ENCODE results near the gene SPECC1L.

The SPECC1L gene

DNA sequence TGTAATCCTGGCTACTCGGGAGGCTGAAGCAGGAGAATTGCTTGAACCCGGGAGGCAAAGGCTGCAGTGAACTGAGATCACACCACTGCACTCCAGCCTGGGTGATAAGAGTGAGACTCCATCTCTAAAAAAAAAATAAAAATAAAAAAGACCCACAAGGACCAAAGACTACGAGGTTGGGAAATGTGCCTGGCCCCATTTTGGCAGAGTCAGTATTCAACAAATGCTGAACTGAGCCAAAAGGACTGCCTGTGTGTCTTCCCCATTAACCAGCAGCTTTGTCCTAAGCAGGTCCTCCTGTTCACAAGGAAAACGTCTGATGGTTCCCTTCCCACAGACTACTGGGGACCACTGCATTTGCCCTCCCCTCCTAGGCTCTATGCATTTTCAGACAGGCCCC is 184.4 kb downstream of the SPECC1L start:
- DNase-seq, result no peak

DNA sequence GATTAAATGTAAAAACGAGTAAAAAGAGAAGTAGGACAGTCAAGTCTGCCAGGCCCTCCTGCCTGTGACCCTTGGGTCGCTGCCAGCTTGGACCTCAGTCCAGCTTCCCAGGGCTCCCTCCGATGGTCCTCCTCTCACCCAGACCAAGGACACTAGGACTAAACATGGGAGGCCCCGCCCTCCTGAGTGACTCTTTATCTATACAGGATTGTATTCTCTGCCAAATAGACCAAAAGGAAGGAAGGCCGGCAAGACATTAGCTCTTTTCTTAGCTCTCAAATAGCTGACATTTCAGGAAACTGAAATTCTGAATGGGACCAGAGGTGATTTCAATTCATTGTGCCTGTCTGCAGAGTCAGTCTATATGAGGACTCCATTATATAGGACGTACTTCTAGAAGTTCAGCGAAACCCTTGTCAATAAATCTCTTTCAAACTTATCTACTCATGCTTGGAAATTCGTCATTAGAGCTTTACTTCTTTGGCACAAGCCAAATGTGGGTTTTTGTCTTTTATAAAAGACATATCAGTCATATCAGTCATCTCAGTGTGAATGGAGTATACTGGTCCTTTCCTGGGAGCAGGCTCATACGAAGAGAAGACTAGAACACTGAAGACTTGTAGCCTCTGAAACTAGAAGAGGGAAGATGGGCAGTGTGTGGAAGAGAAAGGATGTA is 185.3 kb downstream of the SPECC1L start:
- DNase-seq, result no peak

DNA sequence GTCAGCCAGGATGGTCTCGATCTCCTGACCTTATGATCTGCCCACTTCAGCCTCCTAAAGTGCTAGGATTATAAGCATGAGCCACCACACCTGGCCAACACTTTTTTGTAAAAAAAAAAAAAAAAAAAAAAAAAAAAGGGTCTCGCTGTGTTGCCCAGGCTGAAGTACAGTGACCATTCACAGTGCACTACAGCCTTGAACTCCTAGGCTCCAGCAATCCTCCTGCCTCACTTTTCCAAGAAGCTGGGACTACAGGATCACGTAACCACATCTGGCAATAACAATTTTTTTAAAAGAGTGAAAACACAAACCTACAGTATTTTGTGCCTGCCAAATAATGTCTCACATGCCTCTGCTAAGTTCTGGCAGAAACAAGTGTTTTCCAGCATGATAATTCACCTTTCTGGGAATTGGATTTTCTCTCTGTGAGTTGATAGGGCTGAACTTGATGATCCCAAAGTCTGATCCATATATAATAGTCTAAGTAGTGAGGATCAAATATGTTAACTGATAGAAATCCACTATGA is 187.3 kb downstream of the SPECC1L start:
- DNase-seq, result no peak

DNA sequence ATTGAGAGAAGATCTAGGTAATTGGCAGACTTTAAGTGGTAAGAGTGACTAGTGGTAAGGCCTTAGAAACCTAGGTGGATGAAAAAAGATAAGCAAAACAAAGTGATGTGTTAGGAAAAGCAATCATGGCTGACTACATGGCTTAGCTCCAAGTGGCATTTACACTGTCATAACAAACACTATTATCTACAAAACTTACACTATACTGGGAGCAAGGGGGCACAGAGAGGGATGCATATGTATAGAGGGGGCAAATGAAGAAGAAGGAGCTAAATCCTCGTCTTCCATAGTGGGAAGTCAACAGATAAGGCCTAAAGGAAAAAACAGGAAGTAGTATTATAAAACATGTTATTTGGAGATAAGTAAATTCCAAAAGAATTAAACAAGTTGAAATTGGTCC is 189.3 kb downstream of the SPECC1L start:
- DNase-seq, result no peak

DNA sequence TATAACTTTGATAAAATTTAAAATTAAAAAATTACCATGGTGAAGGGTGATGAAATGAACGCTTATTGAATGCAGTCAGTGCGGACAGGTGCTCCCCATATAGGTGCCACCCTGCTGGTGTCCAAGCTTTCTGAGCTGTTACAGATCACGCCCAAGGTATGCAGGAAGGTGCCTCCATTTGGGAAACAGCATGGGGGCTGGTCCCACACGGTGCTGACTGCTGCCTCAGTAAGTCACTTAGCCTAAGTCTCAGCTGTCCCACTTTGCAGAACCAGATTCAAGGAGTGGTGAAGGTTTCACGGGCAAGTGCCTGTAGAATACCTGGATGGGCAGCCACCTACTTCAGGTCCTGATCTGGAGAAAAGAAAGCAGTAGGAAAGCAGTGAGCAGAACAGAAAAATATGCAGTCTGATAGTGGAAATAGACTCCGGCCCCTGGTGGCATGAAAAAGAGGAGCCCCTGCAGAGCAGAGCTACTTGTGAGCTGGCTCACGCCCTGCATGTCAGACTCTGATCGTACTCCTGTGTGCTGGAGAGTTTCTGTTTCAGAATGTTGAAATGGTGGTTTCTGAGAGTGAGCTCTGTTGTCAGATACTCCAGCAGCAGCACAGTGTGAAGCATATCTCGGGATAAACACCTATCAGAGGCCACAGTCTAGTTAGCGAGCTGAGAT is 189.9 kb downstream of the SPECC1L start:
- DNase-seq, result no peak

DNA sequence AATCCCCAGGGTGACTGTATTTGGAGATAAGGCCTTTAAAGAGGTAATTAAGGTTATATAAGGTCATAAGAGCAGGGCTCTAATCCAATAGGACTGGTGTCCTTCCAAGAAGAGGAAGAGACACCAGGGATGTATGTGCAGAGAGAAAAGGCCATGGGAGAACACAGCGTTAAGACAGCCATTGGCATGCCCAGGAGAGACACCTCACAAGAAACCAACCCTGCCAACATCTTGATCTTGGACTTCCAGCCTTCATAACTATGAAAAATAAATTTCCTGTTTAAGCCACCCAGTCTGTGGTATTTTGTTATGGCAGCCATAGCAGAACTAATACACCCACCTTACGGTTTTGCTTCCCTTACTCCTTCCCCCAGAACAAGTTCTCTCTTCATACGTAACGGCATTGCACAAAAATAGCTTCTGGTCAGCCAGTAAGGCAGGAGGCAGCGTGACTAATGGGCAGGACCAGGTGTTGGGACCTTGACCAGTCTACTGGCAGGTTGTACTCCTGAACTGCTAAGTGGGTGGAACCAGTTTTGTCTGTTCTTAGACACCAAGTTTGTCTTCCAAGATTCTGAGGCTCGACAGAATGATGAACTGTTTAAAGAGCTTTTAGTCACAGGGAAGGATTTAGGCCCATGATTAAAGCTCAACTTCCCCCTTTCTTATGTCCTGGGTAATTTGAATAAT is 192.6 kb downstream of the SPECC1L start:
- DNase-seq, result no peak

DNA sequence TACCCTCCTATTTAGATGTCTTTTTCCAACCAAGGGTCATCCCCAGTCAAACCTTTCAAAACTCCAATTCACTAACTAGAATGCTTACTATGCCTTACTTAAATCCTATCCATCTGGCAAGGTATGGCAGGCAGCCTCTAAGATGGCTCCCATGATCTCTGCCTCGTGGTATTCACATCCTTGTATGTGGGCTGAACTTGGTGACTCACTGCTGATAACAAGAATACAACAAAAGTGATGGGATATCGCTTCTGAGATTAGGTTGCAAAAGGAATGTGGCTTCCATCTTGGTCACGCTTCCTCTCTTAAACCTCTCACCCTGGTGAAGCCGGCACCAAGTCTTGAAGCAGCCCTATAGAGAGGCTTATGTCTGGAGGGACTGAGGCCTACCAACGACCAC is 194.9 kb downstream of the SPECC1L start:
- DNase-seq, result no peak

DNA sequence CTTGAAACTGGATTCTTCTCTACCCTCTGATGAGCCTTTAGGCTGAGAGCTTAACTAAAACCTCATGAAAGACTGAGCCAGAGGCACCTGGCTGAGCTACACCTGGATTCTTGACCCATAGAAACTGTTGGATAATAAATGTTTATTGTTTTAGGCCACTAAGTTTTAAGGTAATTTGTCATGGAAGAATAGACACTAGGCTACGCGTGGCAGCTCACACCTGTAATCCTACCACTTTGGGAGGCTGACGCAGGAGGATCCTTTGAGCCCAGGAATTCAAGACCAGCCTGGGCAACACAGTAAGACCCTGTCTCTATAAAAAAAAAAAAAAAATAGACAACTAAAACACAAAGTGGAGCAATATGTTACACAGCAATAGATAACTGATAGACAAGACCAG is 195.3 kb downstream of the SPECC1L start:
- no peak for DNase-seq

DNA sequence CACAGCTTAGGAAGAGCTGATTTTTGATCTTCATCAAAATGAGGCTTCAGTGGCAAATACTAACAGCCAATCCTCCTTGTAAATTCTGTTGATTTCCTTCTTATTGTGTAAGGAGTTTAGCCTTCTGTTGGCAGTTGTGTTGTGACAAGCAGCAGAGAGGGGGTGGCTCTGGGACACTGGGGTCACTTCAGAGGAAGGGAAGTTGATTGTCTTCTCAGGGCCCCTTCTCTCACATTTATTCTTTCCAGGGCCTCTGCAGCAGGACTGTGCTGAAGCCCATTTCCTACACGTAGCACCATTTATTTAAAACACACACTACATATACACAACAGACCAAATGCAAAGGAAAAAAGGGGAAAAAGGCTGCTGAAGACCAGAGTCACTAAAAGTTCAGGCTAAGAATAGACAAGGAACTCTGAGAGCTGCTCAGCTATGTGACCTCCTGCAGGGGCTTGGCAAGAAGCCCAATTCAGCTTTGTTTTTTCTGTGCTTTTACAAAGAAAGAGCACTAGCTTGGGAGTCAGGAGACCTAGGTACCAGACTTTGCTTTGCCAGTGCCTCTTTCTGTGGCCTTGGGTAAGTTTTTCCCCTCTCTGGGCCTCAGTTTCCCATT is 196.2 kb downstream of the SPECC1L start:
- no peak for DNase-seq

DNA sequence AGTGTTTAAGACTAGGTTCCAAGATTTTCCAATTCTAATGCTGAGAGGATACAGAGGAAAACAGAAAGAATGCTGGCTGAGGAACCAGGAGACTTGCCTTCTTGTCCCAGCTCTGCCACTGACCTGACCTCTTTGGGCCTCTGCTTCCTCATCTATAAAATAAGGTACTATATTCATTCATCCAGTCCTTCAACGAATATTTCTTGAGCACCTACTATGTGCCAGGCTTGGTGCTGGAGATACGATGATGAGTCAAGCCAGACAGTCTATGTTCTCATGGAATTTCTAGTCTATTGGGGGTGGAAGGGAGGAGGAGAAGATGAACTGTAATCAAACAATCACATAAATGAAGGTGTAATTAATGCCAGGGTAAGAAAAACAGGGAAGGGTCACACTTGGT is 196.7 kb downstream of the SPECC1L start:
- DNase-seq, result no peak
